ENCODE data around the gene AS3MT.
A peak's percentile ranks its signal among the peaks of the same experiment; 100 is the strongest.
"Not testable (repeated sequence)": the region's sequence is repeated elsewhere in the genome, so short reads cannot be mapped to it uniquely, and the experiment has no call there.

The AS3MT gene, protein sequence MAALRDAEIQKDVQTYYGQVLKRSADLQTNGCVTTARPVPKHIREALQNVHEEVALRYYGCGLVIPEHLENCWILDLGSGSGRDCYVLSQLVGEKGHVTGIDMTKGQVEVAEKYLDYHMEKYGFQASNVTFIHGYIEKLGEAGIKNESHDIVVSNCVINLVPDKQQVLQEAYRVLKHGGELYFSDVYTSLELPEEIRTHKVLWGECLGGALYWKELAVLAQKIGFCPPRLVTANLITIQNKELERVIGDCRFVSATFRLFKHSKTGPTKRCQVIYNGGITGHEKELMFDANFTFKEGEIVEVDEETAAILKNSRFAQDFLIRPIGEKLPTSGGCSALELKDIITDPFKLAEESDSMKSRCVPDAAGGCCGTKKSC

DNA sequence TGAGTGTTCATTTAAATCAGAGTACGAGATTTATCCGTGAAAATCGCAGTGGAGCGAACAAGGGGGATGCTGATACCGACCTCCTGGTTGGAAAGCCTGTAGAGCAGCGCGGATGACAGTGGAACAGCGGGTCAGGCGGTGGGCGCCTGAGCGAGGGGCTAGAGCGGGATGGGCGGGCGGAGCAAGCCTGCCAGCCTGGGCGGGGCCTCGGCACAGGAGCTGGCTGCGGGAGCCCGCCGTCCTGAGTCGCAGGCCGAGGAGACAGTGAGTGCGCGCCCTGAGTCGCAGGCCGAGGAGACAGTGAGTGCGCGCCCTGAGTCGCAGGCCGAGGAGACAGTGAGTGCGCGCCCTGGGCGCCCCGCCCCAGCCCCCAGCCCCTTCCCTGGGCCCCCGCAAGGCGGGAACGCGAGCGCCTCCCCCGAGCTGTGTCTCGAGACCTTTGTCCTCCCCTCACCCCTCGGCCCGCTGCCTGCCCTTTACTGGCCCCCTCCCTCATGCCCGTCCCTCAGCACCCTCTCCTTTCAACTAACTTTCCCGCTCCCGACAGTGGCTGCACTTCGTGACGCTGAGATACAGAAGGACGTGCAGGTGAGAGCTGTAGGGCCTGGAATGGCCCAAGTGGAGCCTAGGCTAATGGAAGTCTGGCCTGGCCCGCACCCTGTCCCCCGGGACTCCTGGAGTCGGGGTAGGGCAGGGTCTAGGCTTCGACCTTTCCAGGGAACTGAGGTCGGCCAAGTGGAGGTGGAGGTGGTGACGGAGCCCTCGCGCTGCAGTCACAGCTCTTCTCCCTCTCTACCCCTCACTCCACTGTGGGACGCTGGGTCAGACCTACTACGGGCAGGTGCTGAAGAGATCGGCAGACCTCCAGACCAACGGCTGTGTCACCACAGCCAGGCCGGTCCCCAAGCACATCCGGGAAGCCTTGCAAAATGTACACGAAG, at the start of gene AS3MT:
Gene AS3MT, plus strand, starts transcription at position 213 of the 941 bp plus-strand sequence. Its CDS starts 123 bp downstream, at position 336.
- no peak for DNase-seq (ENCODE audit: low read depth)

DNA sequence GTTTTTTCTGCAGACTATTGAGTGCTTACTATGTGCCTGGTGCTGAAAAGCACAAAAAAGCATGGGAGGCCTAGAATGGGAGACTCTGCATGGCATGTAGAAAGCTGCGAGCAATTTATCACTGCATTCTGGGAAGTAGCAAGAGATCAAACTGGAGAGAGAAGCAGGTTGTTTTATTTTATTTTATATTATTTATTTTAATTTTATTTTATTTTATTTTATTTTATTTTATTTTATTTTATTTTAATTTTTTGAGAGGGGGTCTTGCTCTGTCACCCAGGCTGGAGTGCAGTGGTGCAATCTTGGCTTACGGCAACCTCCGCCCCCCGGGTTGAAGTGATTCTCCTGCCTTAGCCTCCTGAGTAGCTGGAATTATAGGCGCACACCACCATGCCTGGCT, 49.3 kb upstream of the AS3MT start:
- not testable (repeated sequence) for DNase-seq (ENCODE audit: low read depth)

DNA sequence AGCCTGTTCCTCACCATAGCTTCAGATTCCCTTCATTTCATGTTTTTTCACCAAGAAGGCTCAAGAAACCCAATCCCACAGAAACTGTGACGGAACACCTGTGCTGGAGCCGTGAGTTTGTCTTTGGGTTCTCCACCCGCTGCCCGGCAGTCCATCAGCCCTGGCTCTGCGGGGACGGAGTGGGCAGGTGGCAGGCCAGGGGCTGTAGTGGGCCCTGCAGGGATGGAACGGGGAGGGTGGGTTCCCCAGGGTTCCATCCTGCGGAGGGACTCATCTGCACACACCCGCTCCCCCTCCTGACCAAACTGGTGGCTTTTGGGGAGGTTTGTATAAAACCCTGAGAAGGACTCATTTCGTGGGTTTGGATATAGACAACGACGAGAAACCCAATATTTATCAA, 47.0 kb upstream of the AS3MT start:
- DNase-seq (ENCODE audit: low read depth), result no peak

DNA sequence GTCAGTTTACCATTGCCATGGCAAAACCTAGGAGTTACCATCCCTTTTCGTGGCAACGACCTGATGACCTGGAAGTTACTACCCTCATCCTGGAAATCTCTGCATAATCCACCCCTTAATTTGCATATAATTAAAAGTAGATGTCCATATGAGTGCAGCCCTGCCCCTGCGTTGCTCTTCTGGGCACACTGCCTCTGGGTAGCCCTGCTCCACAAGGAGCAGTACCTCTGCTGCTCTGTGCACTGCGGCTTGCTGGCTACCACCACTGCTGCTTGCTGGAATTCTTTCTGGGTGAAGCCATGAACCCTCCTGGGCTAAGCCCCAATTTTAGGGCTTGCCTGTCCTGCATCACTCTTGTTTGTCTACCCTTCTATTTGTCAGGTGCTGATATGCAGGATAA, 44.6 kb upstream of the AS3MT start:
- no peak for DNase-seq (ENCODE audit: low read depth)

DNA sequence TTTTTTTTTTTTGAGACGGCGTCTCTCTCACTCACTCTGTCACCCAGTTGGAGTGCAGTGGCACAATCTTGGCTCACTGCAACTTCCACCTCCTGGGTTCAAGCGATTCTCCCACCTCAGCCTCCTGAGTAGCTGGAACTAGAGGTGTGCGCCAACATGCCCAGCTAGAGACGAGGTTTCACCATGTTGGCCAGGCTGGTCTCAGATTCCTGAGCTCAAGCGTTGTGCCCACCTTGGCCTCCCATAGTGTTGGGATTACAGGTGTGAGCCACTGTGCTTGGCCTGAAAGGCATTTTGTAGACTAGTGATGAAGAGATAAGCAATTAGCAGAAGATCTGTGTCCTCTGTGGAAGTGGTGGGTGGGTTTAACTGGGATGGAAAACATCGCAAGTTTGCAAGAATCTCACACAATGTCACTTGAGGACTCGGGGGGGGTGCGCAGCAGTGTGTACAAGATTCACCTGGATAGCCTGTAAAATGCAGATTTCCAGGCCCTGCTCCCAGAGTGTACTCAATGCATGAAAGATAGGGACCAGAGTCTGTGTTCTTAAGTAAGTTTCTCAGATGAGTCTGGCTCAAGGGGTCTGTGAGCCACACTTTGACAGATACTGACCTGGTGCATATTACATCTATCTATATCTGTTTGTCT, 43.0 kb upstream of the AS3MT start:
- DNase-seq (ENCODE audit: low read depth), result no peak

DNA sequence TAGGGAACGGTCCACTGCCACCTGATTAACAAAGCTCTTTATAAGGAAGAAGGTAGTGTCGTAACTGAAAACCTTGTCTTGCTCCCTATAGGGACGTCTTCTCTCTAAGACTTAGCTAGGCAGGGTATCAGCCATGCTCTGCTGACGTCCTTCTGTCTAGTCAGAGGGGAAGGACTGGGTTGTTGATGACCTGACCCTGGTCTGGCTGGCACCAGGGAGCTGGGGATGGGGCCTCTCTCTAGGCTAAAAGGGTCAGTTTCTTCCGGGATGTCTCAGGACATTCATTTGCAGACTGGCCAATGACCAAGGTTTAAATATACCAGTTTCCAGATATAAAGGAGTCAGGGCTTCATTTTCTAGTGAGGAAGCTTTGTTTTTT, 41.7 kb upstream of the AS3MT start:
- DNase-seq (ENCODE audit: low read depth), result no peak

DNA sequence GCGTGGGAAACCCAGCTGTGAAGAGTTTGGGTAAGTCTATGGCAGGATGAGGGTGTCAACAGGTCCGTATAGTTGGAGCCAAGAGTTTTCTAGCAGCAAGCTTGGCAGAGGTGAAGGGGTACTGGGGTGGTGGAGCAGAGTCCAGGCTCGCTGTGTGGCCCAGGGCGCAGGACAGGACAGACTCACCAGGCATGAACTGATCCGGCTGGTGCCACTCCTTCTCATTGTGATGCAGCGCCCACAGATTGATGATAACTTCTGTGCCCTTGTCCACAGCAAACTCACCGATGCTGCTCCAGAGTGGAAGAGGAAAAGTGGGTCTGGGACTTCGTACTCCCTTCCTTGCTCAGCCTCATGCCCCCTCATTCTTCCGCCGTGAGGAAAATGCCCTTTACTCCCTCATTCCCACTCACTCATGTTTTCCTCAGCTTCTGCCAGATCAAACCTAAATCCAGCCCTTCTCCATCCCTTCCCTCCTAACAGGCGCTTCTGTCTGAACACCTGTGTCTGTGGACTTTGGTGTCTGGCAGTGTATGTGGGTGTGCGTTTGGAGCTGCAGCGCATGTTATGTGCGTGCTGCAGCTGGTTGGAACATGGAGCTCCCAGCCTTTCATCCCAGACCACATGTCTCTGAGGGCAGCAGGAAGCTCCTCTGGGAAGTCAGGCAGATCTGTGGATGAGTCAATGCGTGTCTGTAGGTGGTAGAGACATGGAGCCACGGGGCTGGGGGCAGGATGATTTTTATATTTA, 37.8 kb upstream of the AS3MT start:
- DNase-seq (ENCODE audit: low read depth), result no peak

DNA sequence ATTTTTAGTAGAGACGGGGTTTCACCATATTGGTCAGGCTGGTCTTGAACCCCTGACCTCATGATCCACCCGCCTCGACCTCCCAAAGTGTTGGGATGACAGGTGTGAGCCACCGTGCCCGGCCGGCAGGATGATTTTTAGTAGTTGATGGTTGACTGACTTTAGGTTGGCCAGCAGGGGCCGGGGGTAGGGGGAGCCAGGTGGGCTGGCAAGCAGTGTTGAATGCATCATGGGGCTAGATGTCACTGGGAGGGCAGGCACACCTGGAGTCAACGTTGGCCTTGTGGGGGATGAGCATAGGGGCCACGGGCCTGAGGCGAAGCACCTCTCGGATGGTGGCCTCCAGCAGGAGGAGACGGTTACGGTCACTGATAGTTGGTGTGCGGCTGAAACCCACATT, 37.0 kb upstream of the AS3MT start:
- no peak for DNase-seq (ENCODE audit: low read depth)

DNA sequence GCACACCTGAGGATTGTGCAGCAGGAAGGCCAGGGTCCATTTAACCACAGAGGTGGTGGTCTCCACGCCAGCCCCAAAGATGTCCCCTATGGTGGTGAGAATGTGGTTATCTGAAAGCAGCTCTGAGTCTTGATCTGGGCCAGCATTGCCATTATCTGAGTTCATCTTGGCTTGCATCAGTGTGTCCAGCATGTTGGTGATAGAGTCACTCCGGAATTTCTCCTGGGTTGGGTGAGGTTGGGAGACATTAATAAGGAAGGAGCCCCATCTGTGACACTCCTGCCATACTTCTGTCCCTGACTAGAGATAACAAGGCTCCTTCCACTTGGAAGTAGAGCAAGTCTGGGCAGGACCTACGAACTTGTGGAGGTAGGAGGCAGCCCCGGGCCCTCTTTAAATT, 36.3 kb upstream of the AS3MT start:
- no peak for DNase-seq (ENCODE audit: low read depth)

DNA sequence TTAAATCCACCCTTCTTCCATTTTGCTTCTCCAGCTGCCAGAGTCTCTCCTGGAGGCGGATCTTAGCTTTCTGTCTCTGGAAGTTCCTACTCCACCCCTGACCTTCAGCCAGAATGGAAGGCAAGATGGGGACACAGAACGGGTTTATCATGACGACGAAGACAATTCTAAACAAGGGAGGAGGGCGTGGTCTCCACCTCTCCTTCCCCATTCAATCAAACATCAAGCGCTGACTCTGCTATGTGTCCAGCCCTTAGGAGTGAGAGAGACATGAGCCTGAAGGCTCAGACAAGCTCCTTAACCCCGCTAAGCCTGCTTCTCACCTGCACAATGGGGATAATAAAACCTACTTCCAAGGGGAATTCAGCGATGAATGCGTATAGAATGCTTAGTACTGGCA, 35.1 kb upstream of the AS3MT start:
- DNase-seq (ENCODE audit: low read depth), result no peak

DNA sequence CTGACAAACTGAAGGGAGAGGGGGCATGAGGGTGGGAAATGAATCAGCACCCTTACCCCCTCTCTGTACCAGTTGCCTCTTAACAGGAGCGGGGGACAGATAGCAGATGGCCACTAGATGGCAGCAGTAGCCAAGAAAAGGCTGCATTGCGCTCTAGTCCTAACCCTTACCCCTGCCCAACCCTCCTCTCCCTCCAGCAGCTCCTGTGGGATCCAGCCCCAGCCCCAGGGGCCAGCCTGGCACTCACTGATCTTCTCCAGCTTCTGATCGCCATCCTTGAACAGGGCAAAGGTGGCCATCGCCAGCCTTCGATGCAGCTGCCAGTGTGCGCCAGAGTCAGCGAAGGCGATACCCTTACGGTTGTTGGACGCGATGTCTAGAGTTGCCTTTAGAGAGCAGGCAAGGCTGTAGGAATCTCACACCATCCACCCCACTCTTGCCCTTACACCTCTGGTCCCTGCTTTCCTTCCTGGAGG, 34.2 kb upstream of the AS3MT start:
- DNase-seq (ENCODE audit: low read depth), result peak; percentile 37

DNA sequence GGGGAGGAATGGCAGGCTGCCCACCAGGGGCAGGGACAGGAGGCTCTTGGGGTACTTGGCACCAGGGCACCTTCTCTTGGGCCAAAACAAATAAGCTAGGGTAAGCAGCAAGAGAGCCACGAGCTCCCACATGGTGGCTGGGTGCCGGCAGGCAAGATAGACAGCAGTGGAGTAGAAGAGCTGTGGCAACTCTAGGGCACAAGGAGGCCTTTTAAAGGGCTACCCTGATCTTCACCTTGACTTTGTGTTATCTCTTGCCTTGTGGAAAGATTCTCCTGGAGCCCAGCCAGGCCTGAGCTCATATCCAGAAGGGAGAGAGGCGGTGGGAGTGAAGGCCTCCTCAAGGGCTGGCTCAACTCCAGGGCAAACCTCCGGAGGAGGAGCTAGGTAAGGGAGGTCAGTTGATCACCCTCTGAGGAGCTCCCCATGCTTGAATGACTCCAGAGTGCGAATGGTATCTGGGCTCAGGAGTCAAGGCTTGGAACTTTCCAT, 32.0 kb upstream of the AS3MT start, which contains the start of gene CYP17A1:
Gene CYP17A1, minus strand, starts transcription at position 184 of the 492 bp plus-strand sequence. Its CDS starts 52 bp downstream, at position 132.
- DNase-seq (ENCODE audit: low read depth), result no peak

DNA sequence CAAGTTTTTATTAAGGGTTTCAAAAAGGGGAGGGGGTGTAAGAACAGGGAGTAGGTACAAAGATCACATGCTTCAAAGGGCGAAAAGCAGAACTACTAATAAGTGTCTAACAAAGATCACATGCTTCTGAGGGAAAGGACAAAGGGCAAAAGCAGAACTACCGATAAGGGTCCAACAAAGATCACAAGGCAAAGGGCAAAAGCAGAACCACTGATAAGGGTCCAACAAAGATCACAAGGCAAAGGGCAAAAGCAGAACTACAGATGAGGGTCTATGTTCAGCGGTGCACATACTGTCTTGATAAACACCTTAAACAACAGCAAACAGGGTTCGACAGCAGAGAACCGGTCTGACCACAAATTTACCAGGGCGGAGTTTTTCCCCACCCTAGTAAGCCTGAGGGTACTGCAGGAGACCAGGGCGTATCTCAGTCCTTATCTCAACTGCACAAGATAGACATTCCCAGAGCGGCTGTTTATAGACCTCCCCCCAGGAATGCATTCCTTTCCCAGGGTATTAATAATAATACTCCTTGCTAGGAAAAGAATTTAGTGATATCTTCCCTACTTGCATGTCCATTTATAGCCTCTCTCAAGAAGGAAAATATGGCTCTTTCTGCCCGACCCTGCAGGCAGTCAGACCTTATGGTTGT, 30.9 kb upstream of the AS3MT start:
- not testable (repeated sequence) for DNase-seq (ENCODE audit: low read depth)

DNA sequence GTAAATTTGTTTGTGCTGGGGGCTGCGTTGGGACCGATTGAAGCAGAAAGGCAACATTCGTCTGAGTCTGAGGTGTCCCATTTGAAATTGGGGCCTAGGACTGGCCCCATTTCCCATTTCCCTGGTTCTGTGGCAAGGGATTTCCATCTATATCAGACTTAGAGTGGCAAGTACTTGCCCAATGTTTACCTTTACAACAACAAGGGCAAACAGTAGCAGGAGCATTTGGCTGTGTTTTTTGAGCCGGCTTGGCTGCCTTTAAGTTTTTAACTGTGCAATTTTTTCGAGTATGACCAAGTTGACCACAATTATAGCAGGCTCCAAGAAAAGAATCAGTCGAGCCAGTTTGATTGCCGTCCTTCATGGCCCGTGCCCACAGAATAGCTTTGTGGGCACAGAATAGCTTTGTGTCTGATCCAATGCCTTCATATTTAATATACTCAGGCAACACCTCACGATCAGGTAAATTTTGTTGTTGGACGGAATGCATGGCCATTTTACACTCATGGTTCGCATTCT, 27.4 kb upstream of the AS3MT start:
- no peak for DNase-seq (ENCODE audit: low read depth)

DNA sequence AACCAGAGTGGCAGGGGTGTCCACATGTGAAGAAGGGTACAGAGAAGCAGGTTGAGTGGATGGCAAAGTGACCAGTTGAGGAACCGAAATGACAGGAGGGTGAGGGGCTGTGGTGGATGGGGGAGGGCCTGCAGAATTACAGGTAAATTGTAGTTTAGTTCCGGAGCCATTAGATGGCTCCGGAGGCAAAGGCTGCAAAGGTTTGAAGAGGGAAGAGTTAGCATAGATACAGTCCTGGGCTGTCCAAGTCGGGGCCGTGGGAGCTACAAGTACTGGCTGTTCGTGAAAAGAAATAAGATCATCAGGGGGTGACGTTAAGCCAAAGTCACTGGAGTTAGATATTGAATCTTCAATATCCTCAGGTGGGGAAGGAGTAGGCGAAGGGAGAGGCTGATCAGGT, 26.1 kb upstream of the AS3MT start:
- DNase-seq (ENCODE audit: low read depth), result not testable (repeated sequence)

DNA sequence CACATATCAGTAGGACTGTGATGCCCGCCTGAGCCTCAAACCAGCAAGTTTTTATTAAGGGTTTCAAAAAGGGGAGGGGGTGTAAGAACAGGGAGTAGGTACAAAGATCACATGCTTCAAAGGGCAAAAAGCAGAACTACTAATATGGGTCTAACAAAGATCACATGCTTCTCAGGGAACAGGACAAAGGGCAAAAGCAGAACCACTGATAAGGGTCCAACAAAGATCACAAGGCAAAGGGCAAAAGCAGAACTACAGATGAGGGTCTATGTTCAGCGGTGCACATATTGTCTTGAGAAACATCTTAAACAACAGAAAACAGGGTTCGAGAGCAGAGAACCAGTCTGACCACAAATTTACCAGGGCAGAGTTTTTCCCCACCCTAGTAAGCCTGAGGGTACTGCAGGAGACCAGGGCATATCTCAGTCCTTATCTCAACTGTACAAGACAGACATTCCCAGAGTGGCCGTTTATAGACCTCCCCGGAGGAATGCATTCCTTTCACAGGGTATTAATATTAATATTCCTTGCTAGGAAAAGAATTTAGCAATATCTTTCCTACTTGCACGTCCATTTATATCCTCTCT, 25.0 kb upstream of the AS3MT start:
- DNase-seq (ENCODE audit: low read depth), result not testable (repeated sequence)

DNA sequence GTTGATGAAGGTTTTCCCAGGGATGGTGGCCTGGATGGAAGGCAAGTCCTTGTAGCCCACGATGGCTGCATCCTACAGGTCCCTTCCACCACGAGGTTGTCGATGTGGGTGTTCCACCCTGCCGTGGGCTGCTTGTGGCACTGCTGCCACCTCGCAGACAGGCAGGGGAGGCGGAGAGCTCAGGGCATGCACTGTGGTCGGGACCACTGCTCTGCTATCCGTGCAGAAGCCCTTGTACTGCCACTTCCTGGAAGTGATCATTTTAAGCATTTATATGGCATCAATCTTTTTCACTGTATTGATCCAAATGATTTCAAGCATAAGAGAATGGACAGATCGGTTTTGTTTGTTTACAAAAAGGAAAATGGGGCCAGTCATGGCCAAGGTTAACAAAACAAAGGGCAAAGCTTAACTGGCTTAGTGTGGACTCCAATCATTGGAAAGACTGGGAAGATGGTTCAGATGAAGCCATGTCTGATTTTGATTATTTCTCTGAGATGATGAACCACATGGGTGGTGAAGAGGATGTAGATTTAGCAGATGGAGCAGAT, 23.8 kb upstream of the AS3MT start:
- DNase-seq (ENCODE audit: low read depth), result no peak

DNA sequence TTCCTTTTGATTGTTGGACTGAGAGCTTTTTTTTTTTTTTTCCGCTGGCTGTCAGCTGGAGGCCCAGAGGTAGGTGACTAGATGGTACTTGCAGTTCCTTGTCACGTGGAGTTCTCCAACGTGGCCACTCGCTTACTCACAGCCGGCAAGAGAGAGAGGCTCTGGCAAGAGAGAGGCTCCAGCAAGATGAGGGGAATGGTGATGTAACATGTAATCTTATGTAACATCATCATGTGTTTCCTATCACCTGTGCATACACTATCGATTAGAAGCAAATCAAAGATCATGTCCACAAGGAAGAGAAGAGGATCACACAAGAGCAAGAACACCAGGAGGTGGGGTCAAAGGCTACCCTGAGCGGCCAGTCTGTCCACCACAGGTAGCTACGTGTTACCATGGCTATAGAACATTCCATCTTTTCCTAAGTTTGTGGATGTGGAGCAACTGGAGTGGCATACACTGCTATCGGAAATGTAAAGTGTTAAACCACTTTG, 19.2 kb upstream of the AS3MT start:
- DNase-seq (ENCODE audit: low read depth), result no peak

DNA sequence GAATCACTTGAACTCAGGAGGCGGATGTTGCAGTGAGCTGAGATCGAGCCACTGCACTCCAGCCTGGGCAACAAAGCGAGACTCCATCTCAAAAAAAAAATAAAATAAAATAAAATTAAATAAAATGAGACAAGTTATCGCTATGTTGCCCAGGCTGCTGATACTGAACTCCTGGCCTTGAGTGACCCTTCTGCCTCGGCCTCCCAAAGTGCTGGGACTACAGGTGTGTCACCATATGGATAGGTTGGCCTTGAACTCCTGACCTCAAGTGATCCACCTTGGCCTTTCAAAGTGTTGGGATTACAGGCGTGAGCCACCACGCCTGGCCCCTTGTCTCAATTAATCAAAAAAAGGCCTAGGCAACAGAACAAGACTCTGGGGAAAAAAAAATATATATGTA, 16.0 kb upstream of the AS3MT start:
- not testable (repeated sequence) for DNase-seq (ENCODE audit: low read depth)
